HG03097 (cell line): ENCODE measurements around the gene IGLL5.

Experiments
- ATAC-seq: cut with Tn5 transposase; IDR thresholded peaks from one replicate; pipeline ENCODE4 v1.9.1; 2021; ENCODE audit not compliant: unreplicated experiment, low FRiP score

The IGLL5 gene

DNA sequence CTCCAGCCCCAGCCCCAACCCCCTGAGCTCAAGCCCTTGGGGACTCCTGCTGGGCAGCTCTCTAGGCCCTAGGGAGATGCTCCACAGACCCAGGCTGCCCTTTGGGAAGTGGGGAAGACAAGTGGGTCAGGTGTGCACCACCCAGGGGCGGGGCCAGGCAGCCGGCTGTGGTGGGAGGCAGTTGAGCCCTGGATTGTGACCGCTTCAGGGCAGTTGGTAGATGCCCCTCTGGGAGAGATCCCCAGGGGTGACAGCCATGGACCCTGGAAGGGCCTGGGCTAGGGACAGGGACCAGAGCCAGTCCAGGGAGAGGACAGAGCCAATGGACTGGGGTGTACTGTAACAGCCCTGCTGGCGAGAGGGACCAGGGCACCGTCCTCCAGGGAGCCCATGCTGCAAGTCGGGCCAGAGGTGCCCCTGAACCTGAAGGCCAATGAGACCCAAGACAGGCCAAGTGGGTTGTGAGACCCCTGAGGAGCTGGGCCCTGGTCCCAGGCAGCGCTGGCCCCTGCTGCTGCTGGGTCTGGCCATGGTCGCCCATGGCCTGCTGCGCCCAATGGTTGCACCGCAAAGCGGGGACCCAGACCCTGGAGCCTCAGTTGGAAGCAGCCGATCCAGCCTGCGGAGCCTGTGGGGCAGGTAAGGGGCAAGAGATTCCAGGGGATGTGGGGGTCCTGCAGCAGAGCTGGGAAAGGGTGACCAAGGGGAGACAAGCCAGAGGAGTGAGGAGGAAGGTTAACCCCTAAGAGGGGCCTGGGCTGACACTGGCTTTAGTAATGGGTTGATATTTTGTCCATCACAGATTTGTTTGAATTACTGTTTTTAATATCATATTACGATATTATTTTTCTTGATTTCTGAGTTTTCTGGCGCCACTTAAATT, at the start of gene IGLL5:
Gene IGLL5, plus strand, starts transcription at position 196 of the 883 bp plus-strand sequence. Its CDS starts 238 bp downstream, at position 434.
- ATAC-seq: no peak

DNA sequence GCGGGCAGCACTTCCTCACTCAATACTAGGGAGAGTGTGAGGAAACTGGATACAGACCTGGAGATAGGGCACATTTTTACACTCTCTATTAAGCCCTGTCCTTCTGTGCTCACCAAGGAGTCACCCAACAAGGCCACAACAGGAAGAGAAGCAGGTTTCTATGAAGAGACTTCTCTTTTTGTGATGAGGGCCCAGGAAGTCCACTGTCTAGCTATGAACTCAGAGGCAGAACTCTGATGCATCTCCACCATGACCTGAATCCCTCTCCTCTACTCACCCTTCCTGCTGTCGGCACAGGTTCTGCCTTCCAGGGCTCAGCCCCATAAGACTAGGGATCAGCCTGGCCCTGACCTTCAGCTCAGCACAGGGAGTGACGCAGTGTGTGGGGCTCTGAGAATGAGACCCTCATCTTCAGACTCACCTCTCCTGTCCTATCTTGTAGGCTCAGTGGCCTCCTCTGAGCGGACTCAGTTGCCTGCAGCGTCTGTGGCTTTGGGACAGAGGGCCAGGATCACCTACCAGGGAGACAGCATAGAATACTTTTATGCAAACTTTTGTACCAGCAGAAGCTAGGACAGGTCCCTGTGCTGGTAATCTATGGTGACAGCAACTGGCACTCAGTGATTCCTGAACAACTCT, 49.3 kb upstream of the IGLL5 start:
- ATAC-seq: no peak

DNA sequence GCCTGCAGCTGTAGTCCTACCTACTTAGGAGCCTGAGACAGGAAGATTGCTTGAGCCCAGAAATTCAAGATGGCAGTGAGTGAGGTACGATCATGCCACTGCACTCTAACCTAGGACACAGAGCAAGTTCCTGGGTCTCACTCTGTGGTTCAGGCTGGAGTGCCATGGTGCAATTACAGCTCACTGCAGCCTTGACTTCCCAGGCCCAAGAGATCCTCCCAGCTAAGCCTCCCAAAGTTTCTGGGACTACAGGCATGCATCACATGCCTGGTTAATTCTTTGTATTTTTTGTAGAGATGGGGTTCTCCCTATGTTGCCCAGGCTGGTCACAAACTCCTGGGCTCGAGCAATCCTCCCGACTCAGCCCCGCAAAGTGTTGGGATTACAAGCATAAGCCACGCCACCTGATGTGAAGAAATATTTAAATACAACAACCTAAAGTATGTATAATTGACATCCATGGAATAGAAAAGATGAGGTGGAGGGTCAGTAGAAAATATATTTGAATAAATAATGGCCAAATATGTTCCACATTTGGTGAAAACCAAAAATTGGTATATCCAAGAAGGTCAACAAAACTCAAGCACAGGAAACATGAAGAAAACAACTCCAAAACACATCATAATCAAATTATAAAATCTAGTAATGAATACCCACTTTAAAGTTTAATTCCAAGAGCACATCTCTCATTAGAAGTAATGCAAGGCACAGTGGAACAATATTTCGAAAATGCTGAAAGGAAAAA, 47.9 kb upstream of the IGLL5 start:
- ATAC-seq: no peak

- no peak for ATAC-seq
Measured at GRCh38 chr22:22840780-22841179, 46.8 kb upstream of the IGLL5 start.

- no peak for ATAC-seq
Measured at GRCh38 chr22:22841598-22841997, 46.0 kb upstream of the IGLL5 start.

GRCh38 chr22:22842085-22842484, 45.5 kb upstream of the IGLL5 start:
- no peak for ATAC-seq

GRCh38 chr22:22843848-22844247, 43.8 kb upstream of the IGLL5 start:
- no peak for ATAC-seq

DNA sequence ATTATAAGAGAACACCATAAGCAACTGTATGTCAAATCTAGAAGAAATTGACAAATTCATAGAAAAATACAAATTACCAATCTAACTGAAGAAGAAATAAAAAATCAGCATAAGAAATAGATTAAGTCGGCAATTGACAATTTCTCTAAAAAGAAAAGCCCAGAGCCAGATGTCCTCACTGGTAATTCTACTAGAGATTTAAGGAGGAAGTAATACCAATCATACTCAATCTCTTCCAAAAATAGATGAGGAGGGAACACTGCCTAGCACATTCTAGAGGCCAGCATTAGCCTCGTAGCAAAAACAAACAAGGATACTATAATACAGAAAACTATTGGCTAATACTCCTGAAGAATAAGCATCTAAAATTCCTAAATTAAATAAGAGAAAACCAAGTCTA, 40.4 kb upstream of the IGLL5 start:
- ATAC-seq: no peak

- ATAC-seq: no peak
Measured at GRCh38 chr22:22848364-22848866, 39.2 kb upstream of the IGLL5 start.

DNA sequence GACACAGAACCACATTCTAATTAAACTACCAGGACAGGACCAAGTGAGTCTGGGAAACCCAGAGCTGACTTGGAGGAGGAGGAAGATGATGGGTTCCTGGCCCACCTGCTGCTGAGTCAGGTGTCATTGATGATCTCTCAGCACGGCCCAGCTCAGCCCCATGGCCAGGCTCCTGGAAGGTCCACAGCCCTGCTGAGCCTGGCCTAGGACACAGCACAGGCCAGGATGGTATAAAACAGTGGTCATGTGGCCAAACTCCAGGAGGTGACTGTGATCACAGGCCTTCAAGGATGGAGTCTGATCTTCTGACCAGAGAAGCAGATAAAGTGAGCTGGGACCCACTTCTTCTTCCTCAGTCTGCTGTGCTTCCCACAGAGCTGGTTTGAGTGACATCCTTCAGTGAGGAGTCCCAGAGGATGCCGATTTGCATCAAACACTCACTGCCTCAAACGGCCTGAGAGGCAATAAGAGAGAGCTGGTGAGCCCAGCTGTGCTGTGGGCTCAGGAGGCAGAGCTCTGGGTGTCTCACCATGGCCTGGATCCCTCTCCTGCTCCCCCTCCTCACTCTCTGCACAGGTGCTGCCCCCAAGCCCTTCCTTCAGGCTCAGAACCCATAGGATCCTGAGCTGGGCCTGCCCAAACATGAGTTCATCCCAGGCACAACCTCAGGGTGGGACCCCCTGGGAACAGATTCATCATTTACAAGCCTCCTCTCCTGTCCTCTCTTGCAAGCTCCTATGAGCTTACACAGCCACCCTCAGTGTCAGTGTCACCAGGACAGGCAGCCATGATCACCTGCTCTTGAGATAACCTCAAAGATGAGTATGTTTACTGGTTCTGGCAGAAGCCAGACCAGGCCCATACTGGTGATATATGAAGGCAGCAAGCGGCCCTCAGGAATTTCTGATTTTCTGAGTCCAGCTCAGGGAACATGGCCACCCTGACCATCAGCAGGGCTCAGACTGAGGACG, 37.7 kb upstream of the IGLL5 start:
- ATAC-seq: no peak

DNA sequence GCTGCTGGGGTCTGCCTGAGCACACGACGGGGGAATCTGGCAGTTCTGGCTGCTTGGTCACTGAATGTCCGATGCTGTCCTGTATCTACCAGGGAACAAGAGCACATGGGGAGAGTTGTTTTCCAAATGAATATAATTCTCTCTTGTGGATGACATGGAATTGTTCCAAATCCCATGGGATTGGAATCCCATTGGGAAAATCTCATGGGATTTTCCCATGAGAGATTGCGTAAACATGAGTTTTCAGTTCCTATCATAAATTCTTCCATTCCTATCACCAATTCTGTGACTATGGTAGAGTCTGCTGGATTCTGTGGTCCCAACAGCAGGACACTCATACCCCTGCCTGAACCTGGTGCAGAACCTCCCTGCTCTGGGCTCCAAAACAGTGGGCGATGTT, 35.6 kb upstream of the IGLL5 start:
- ATAC-seq: no peak

GRCh38 chr22:22853713-22854112, 33.9 kb upstream of the IGLL5 start:
- no peak for ATAC-seq

- ATAC-seq: no peak
Measured at GRCh38 chr22:22854466-22854865, 33.1 kb upstream of the IGLL5 start.

- ATAC-seq: no peak
Measured at GRCh38 chr22:22855085-22855484, 32.5 kb upstream of the IGLL5 start.

- no peak for ATAC-seq
Measured at GRCh38 chr22:22855617-22856308, 31.9 kb upstream of the IGLL5 start.

- no peak for ATAC-seq
Measured at GRCh38 chr22:22856364-22856763, 31.3 kb upstream of the IGLL5 start.

- no peak for ATAC-seq
Measured at GRCh38 chr22:22856885-22857606, 30.6 kb upstream of the IGLL5 start.

DNA sequence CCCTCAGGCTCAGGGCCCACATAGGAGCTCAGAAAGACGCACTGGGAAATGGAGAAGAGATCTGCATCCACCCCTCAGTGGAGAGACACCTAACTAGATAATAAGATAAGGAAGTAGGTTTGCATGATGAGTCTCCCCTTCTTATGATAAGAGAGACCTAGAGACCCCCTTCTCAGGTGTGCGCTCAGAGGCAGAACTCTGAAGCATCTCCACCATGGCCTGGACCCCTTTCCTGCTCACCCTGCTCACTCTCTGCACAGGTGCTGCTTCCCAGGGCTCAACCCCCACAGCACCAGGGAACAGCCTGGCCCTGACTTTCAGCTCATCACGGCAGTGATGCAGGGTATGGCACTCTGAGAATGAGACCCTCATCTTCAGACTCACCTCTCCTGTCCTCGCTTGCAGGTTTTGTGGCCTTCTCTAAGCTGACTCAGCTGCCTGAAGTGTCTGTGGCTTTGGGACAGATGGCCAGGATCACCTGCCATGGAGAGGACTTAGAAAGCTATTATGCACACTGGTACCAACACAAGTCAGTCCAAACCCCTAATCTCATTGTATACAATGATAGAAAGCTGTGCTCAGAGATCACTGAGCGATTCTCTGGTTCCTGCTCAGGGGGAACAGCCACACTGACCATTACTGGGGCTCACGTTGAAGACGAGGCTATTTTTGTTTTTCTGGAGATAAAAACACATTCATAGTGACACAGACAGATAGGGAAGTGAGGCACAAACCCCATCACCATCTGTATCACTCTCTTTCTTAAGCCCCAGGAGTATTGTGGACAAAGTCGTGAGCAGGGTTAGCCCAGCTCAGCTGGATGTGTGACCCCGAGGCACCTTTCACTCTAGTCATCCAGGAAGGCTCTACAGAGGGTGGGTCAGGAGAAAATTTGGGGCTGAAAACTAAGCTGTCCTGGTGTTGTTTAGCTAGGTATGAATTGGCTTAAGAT, 29.7 kb upstream of the IGLL5 start:
- no peak for ATAC-seq
